GM19043 (cell line): ENCODE measurements around the gene IGHMBP2.

Experiments used
- ATAC-seq: cut with Tn5 transposase; IDR thresholded peaks from one replicate; pipeline ENCODE4 v1.9.1; 2021; ENCODE audit warnings: low read depth; ENCODE audit not compliant: unreplicated experiment

Gene IGHMBP2

GRCh38 chr11:68978626-68978930 lies 74.9 kb downstream of the IGHMBP2 start:
- ATAC-seq: no peak

GRCh38 chr11:68978931-68979594 lies 75.4 kb downstream of the IGHMBP2 start:
- ATAC-seq: no peak

- no peak for ATAC-seq
Measured at GRCh38 chr11:68979931-68980775, 76.5 kb downstream of the IGHMBP2 start.

GRCh38 chr11:68980776-68981065 lies 77.0 kb downstream of the IGHMBP2 start, which contains the start of gene MRGPRD:
Gene MRGPRD (minus strand): TSS chr11:68980986. CDS start chr11:68980986, 0 bp downstream.
- ATAC-seq: no peak

- ATAC-seq: no peak
Measured at GRCh38 chr11:68982134-68982533, 78.4 kb downstream of the IGHMBP2 start.

GRCh38 chr11:68983801-68984200 lies 80.1 kb downstream of the IGHMBP2 start:
- no peak for ATAC-seq

GRCh38 chr11:68987211-68987610 lies 83.5 kb downstream of the IGHMBP2 start:
- no peak for ATAC-seq

- no peak for ATAC-seq
Measured at GRCh38 chr11:68988491-68988890, 84.8 kb downstream of the IGHMBP2 start.
